OCI-LY3 (cell line): ENCODE data around the gene CSRNP3.

Experiments used
- CTCF ChIP-seq: fragments of 200-600, 300-600 bp; sonication (generic); IDR thresholded peaks from 2 replicates; pipeline ENCODE4 v1.5.1; 2014; ENCODE audit warnings: antibody characterized with exemption, low read length, low read depth
- EZH2phosphoT487 ChIP-seq: fragments of 200-600 bp; shearing (Covaris generic); IDR thresholded peaks from 2 replicates; pipeline ENCODE4 v1.6.1; 2018; ENCODE audit warnings: antibody characterized with exemption, mixed run types, low read depth

- no peak for TF ChIP-seq EZH2phosphoT487
- TF ChIP-seq CTCF: no peak
Measured at GRCh38 chr2:165645930-165646831, 176.7 kb downstream of the CSRNP3 start.
